ENCODE measurements around the gene PPP1R16B.
A peak's percentile ranks its signal among the peaks of the same experiment; 100 is the strongest.

Gene PPP1R16B

GRCh38 chr20:38902601-38903000 is 97.1 kb downstream of the PPP1R16B start:
- DNase-seq: no peak

GRCh38 chr20:38903335-38903734 is 97.8 kb downstream of the PPP1R16B start:
- no peak for DNase-seq

GRCh38 chr20:38905375-38905774 is 99.9 kb downstream of the PPP1R16B start:
- no peak for DNase-seq

GRCh38 chr20:38907918-38908677 is 102.6 kb downstream of the PPP1R16B start:
- no peak for DNase-seq

GRCh38 chr20:38915355-38915754 is 109.9 kb downstream of the PPP1R16B start:
- no peak for DNase-seq

- no peak for DNase-seq
These were observed 112.2 kb downstream of the PPP1R16B start for GRCh38 chr20:38917657-38918056.

GRCh38 chr20:38918172-38918571 is 112.7 kb downstream of the PPP1R16B start:
- DNase-seq: no peak

- DNase-seq: no peak
These were observed 114.2 kb downstream of the PPP1R16B start for GRCh38 chr20:38919683-38920082.

- DNase-seq: no peak
These were observed 114.9 kb downstream of the PPP1R16B start for GRCh38 chr20:38920411-38920810.

- no peak for DNase-seq
These were observed 115.4 kb downstream of the PPP1R16B start for GRCh38 chr20:38920851-38921250.

- no peak for DNase-seq
These were observed 119.2 kb downstream of the PPP1R16B start for GRCh38 chr20:38924718-38925117.

- peak; percentile 97 for DNase-seq
These were observed 120.8 kb downstream of the PPP1R16B start, which contains the start of gene FAM83D for GRCh38 chr20:38926142-38926933. Gene FAM83D (plus strand): TSS chr20:38926417. CDS start chr20:38926443, 26 bp downstream.

GRCh38 chr20:38926934-38927616 is 121.6 kb downstream of the PPP1R16B start:
- DNase-seq: no peak

- no peak for DNase-seq
These were observed 122.5 kb downstream of the PPP1R16B start for GRCh38 chr20:38927902-38928578.

GRCh38 chr20:38930242-38930569 is 124.7 kb downstream of the PPP1R16B start:
- no peak for DNase-seq

- no peak for DNase-seq
These were observed 126.5 kb downstream of the PPP1R16B start for GRCh38 chr20:38931984-38932383.

- no peak for DNase-seq
These were observed 127.1 kb downstream of the PPP1R16B start for GRCh38 chr20:38932457-38933120.

- no peak for DNase-seq
These were observed 129.0 kb downstream of the PPP1R16B start for GRCh38 chr20:38934530-38934929.

- DNase-seq: no peak
These were observed 129.8 kb downstream of the PPP1R16B start for GRCh38 chr20:38935285-38935684.

GRCh38 chr20:38935967-38936407 is 130.5 kb downstream of the PPP1R16B start:
- DNase-seq: no peak

GRCh38 chr20:38937000-38937399 is 131.5 kb downstream of the PPP1R16B start:
- DNase-seq: no peak

- DNase-seq: no peak
These were observed 132.5 kb downstream of the PPP1R16B start for GRCh38 chr20:38937978-38938473.
